GM12865 (cell line): Measurements from ENCODE around the gene CYTH1.

Experiments used
- DNase-seq: peaks from one replicate; pipeline ENCODE4 v3.0.0; 2010; ENCODE audit warnings: low read depth
- H3K4me3 ChIP-seq: 2 replicates; pipeline ENCODE4 v1.5.1; 2011; ENCODE audit warnings: mild to moderate bottlenecking, low read depth, low read length, control low read depth
- TF ChIP-seq, protein P1 (sequence below): IDR thresholded peaks from 2 replicates; pipeline ENCODE4 v1.5.1; 2011; ENCODE audit warnings: low read length, control low read depth, low read depth, inconsistent platforms; ENCODE audit not compliant: insufficient read depth; ENCODE audit errors: missing control alignments

CYTH1 gene

DNA sequence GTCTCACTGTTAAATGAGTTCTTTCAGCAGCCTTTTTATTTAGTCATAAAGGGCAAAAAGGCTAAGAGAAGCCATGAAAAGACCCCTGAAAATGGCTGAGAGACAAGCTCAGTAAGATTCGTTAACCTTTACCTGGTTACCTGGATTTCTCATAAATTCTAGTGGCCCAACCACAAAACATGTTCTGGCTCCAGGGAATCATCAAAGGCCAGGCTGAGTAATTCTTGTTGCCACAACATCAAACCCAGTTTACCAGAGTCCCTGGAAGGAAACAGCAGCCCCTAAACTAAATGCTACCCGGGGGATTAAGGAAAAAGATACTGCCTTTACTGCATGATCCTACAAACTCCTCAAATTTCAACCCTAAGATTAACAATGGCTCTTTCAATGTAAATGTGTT is 15.8 kb downstream of the CYTH1 start:
- no peak overlapping the region for H3K4me3 ChIP-seq
- TF ChIP-seq, protein P1, sequence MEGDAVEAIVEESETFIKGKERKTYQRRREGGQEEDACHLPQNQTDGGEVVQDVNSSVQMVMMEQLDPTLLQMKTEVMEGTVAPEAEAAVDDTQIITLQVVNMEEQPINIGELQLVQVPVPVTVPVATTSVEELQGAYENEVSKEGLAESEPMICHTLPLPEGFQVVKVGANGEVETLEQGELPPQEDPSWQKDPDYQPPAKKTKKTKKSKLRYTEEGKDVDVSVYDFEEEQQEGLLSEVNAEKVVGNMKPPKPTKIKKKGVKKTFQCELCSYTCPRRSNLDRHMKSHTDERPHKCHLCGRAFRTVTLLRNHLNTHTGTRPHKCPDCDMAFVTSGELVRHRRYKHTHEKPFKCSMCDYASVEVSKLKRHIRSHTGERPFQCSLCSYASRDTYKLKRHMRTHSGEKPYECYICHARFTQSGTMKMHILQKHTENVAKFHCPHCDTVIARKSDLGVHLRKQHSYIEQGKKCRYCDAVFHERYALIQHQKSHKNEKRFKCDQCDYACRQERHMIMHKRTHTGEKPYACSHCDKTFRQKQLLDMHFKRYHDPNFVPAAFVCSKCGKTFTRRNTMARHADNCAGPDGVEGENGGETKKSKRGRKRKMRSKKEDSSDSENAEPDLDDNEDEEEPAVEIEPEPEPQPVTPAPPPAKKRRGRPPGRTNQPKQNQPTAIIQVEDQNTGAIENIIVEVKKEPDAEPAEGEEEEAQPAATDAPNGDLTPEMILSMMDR = no peak
- no peak for DNase-seq

- no peak for DNase-seq
- TF ChIP-seq, protein P1 = no peak
- no peak overlapping the region for H3K4me3 ChIP-seq
These were observed 16.3 kb downstream of the CYTH1 start for GRCh38 chr17:78765821-78766220.

- DNase-seq = no peak
- H3K4me3 ChIP-seq = no peak overlapping the region
- TF ChIP-seq, protein P1 = no peak
These were observed 17.2 kb downstream of the CYTH1 start for GRCh38 chr17:78764871-78765270.

GRCh38 chr17:78763561-78763960 is 18.5 kb downstream of the CYTH1 start:
- TF ChIP-seq, protein P1 = no peak
- H3K4me3 ChIP-seq = no peak overlapping the region
- DNase-seq = no peak

DNA sequence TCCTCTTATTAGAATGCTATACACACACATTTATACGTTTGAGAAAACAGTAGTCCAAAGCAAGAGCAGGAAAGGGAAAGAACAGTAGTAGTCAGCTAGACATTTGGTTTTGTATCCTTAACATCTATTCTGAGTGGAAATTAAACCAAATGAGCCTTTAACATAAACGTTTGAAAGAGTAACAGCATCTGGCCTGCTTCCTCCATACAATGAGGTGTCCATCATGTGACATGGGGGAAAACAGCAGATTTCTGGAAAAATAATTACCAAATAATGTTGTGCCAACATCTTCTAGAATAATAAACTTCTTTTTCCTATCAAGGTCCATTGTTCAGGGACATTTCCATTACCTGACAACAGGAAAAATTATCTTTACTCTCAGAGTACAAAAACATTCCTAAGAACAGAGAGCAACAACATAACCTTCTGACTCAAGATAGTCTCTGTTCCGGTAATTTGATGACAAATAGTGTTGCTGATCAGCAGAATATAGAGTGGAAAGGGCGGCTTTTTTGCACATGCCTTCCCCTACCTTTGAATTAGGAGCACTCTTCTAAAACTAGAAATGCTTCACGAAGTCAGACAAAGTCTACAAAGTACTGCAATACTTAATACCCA is 20.2 kb downstream of the CYTH1 start:
- DNase-seq = no peak
- H3K4me3 ChIP-seq = no peak overlapping the region
- TF ChIP-seq, protein P1 = no peak

DNA sequence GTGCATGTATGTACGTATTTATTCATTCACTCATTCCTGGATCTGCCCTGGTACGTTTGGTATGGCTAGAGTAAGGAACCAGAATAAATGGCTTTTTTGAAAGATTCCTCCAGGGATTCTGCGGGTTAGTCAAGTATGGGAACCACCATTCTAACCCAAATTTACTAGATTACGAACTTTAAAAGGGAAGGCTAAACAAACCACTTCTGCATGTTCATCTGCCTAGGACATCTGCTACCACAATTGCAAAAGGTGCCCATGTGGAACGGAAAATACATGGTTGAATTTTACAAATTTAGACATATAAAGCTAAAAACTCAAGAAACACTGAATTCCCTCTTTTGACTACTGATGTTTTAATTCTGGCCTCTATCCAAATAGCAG is 22.1 kb downstream of the CYTH1 start:
- DNase-seq = no peak
- H3K4me3 ChIP-seq = peak overlapping the region; percentile 26
- TF ChIP-seq, protein P1 = no peak
